SH-SY5Y (cell line): ENCODE data around the gene POLR1A.

Experiments used
- GATA2 ChIP-seq: IDR thresholded peaks from 2 replicates; pipeline ENCODE4 v1.6.1; 2011; ENCODE audit warnings: mild to moderate bottlenecking, low read depth, low read length
- GATA3 ChIP-seq: IDR thresholded peaks from 2 replicates; pipeline ENCODE4 v1.6.1; 2011; ENCODE audit warnings: low read depth, mild to moderate bottlenecking, low read length, moderate library complexity

DNA sequence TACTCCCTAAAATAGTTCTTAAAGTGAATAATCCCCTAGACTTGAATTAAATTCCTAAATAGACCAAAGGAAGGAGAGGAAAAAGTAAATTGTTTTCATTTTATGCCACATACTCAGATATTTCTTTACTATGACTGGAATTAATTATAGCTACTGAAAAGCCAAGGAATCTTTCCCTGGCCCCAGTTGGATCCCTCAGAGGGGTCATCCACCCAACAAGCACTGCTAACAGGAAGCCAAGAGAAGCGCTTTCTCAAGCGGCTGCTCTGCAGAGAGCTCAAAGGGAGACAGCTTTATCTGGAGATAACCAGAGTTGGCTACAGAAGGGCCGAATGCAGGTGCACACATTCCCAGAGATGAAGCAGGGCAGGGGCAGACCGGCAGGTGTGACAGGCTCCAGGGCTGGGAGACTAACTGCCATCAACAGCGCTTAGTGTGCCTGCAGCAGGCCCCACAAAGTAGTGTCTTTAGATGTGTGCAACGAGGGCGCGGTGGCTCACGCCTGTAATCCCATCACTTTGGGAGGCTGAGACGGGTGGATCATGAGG, 51.1 kb downstream of the POLR1A start:
- TF ChIP-seq GATA2 (no peak), GATA3 (no peak)
